Thyroid gland (tissue), 4 donors: ENCODE measurements around the gene SIK3.

Experiments
- CTCF ChIP-seq, 6 experiments: fragments of 200-600 bp in 3 of 6; fragments of 450-650 bp in 3 of 6; sonication (generic) in 3 of 6; IDR thresholded peaks; one replicate each; pipeline ENCODE4 v1.5.1; 2016 to 2019; ENCODE audit warnings: antibody characterized with exemption in 6 of 6, mild to moderate bottlenecking in 2 of 6, inconsistent platforms in 1 of 6, moderate library complexity in 1 of 6
- POLR2A ChIP-seq, 2 donors: fragments of 450-650 bp; IDR thresholded peaks; one replicate each; pipeline ENCODE4 v1.6.1; 2017; ENCODE audit warnings: antibody characterized with exemption in 2 of 2, mild to moderate bottlenecking in 2 of 2, moderate library complexity in 1 of 2

- TF ChIP-seq CTCF (IDR thresholded peaks at IDR 0.05) (no peak), POLR2A (IDR thresholded peaks at IDR 0.05) (no peak)
These were observed 53.8 kb downstream of the SIK3 start for GRCh38 chr11:117044287-117045035.
